HL-60 (cell line): ENCODE measurements around the gene ZNF354B.

Experiments
- DNase-seq, 2 experiments: peaks; one replicate each; pipeline ENCODE4 v3.0.0-alpha.2; 2010 to 2020; ENCODE audit warnings: low read depth in 1 of 2, low spot score in 1 of 2
- H3K27ac ChIP-seq: fragments of 250-450 bp; sonication (Bioruptor Pico); replicated peaks from 2 replicates; pipeline ENCODE4 v1.5.1; 2020; ENCODE audit warnings: mild to moderate bottlenecking, moderate library complexity
- H3K27me3 ChIP-seq: fragments of 250-450 bp; sonication (Bioruptor Pico); 2 replicates; pipeline ENCODE4 v1.5.1; 2021; ENCODE audit warnings: mild to moderate bottlenecking, moderate library complexity; ENCODE audit not compliant: insufficient read depth, poor library complexity, severe bottlenecking
- H3K4me3 ChIP-seq: replicated peaks from 2 replicates; pipeline ENCODE4 v1.5.1; 2011; ENCODE audit warnings: mild to moderate bottlenecking, control low read depth, low read length; ENCODE audit not compliant: insufficient read depth
- CTCF ChIP-seq: IDR thresholded peaks from one replicate; pipeline ENCODE4 v1.5.1; 2011; ENCODE audit warnings: low read length, control low read depth, inconsistent platforms; ENCODE audit not compliant: insufficient read depth
- GABPA ChIP-seq: IDR thresholded peaks from 2 replicates; pipeline ENCODE4 v1.6.1; 2012; ENCODE audit warnings: low read depth
- POLR2AphosphoS5 ChIP-seq: IDR thresholded peaks from 2 replicates; pipeline ENCODE4 v1.6.1; 2012; ENCODE audit warnings: low read depth
- REST ChIP-seq: IDR thresholded peaks from 2 replicates; pipeline ENCODE4 v1.6.1; 2012; ENCODE audit warnings: low read depth; ENCODE audit not compliant: insufficient replicate concordance
- SPI1 ChIP-seq: IDR thresholded peaks from 2 replicates; pipeline ENCODE4 v1.6.1; 2012; ENCODE audit warnings: low read depth, mild to moderate bottlenecking, borderline replicate concordance

The ZNF354B gene

GRCh38 chr5:178883815-178884430 lies 24.2 kb downstream of the ZNF354B start:
- no peak overlapping the region for H3K27ac ChIP-seq
- DNase-seq = no peak
- TF ChIP-seq GABPA = no peak
- TF ChIP-seq CTCF = no peak
- no peak for TF ChIP-seq REST
- no peak for TF ChIP-seq SPI1
- TF ChIP-seq POLR2AphosphoS5 = no peak
- H3K27me3 ChIP-seq = no peaks in the 10 kb centered on the region
- no peak overlapping the region for H3K4me3 ChIP-seq

GRCh38 chr5:178895615-178896571 lies 36.1 kb downstream of the ZNF354B start, which contains the start of gene ZFP2:
Gene ZFP2 (plus strand): TSS chr5:178895913. CDS start chr5:178931314, 35,401 bp downstream.
- Histone ChIP-seq H3K27me3 (no peaks in the 10 kb centered on the region), H3K4me3 (peak within 1 kb of the TSS; percentile 8; the same call in 1 of the 2 replicates), H3K27ac (no peak within 1 kb of the TSS)
- no peak for DNase-seq
- no peak for TF ChIP-seq POLR2AphosphoS5
- no peak for TF ChIP-seq SPI1
- TF ChIP-seq GABPA = no peak
- TF ChIP-seq REST = no peak
- no peak for TF ChIP-seq CTCF

- no peak for TF ChIP-seq SPI1
- TF ChIP-seq CTCF = no peak
- TF ChIP-seq REST = no peak
- TF ChIP-seq POLR2AphosphoS5 = no peak
- TF ChIP-seq GABPA = no peak
- no peak for DNase-seq
- Histone ChIP-seq H3K27me3 (no peaks in the 10 kb centered on the region), H3K4me3 (no peak overlapping the region), H3K27ac (no peak overlapping the region)
Observed at GRCh38 chr5:178899289-178899688, 39.5 kb downstream of the ZNF354B start.
